ENCODE measurements around the gene H2BK1.

- no peak for TF ChIP-seq CTCF (IDR thresholded peaks at IDR 0.05)
- TF ChIP-seq POLR2A (IDR thresholded peaks at IDR 0.05): no peak
Measured at GRCh38 chr7:151211155-151211772, 976 bp upstream of the H2BK1 start.
